ENCODE results near the gene PLCB2. TPM values are rescaled to one million over a fixed set of nuclear protein-coding genes. Genes with fewer than 3 reads are reported as not detected.

PLCB2 gene
- total RNA-seq, 1 experiment from 2014 or later: 7.4 TPM

GRCh38 chr15:40277471-40277870 is 30.3 kb downstream of the PLCB2 start:
- Mint-ChIP-seq H3K27me3 (ENCODE audit: low read depth) (peaks cover 44% of the 10 kb centered on the region), H3K36me3 (ENCODE audit: insufficient read depth in 1 of 3, low read depth in 3 of 3) (peaks cover 0 to 9% (median 2%) of the 10 kb centered on the region in 3 experiments; a peak in 3 of 7 replicates), H3K4me3 (no peak overlapping the region), H3K27ac (no peak overlapping the region), H3K4me1 (peaks cover 13 to 51% of the 10 kb centered on the region in 2 experiments), H3K9me3 (no peaks in the 10 kb centered on the region; a peak in 1 of 5 replicates)
- H2AFZ ChIP-seq (ENCODE audit: low read length): no peak overlapping the region
- H2BK15ac ChIP-seq (ENCODE audit: low read depth, low read length): no peak overlapping the region
- no peaks in the 10 kb centered on the region for H3K79me1 ChIP-seq (ENCODE audit: insufficient read depth, low read depth, low read length, poor library complexity, severe bottlenecking)
- H3K56ac ChIP-seq (ENCODE audit: insufficient read length, low read depth, low read length): no peak overlapping the region
- H4K5ac ChIP-seq (ENCODE audit: insufficient read length, low read depth, low read length): no peak overlapping the region
- TF ChIP-seq CTCF (conservative IDR thresholded peaks at IDR 0.05): no peak
- H2AK5ac ChIP-seq (ENCODE audit: insufficient read length, low read length): no peak overlapping the region
- no CpG with 5 or more reads among the region's 16 CpGs for WGBS (ENCODE audit: extremely low coverage, insufficient read length, low lambda C conversion rate)
- H3K4ac ChIP-seq (ENCODE audit: low read depth, low read length): no peak overlapping the region
- H4K91ac ChIP-seq (ENCODE audit: insufficient read length, low read depth, low read length): no peak overlapping the region
- H2BK12ac ChIP-seq (ENCODE audit: insufficient read length, low read depth, low read length): no peak overlapping the region
- no peaks in the 10 kb centered on the region for H3K9me3 ChIP-seq (ENCODE audit: control insufficient read depth, low read depth, low read length)
- H3K9ac ChIP-seq (ENCODE audit: extremely low read depth, insufficient read length, low read length): no peak overlapping the region
- peaks cover 6% of the 10 kb centered on the region for H3K23me2 ChIP-seq (ENCODE audit: insufficient read length, low read depth, low read length, poor library complexity, severe bottlenecking)
- no peak overlapping the region for H3K4me2 ChIP-seq (ENCODE audit: insufficient read depth, insufficient read length, low read length)
- H3K79me2 ChIP-seq (ENCODE audit: insufficient read depth, low read length): no peaks in the 10 kb centered on the region
- H3K27me3 ChIP-seq (ENCODE audit: insufficient read depth, low read length): peaks cover 21% of the 10 kb centered on the region; the same call in 1 of the 2 replicates
- no peak overlapping the region for H3K27ac ChIP-seq (ENCODE audit: insufficient read length, low read depth, low read length)
- no peak overlapping the region for H2BK120ac ChIP-seq (ENCODE audit: low read depth, low read length, poor library complexity, severe bottlenecking)
- no peaks in the 10 kb centered on the region for H3K4me1 ChIP-seq (ENCODE audit: insufficient read depth, low read length)
- H3K14ac ChIP-seq (ENCODE audit: insufficient read depth, low read length): no peak overlapping the region
- H3K23ac ChIP-seq (ENCODE audit: insufficient read length, low read depth, low read length): no peak overlapping the region
- no peaks in the 10 kb centered on the region for H4K20me1 ChIP-seq (ENCODE audit: control insufficient read depth, insufficient read depth, insufficient read length)
- no peak overlapping the region for H2BK20ac ChIP-seq (ENCODE audit: low read depth, low read length, poor library complexity, severe bottlenecking)
- no peak overlapping the region for H3K18ac ChIP-seq (ENCODE audit: insufficient read length, low read depth, low read length)
- DNase-seq: no peak
- H2BK5ac ChIP-seq (ENCODE audit: insufficient read length, low read length): no peak overlapping the region
- no peak overlapping the region for H4K8ac ChIP-seq (replicated peaks; ENCODE audit: insufficient read length, low read depth, low read length)
- H3T11ph ChIP-seq (ENCODE audit: low read length): no peak overlapping the region

All from H9 (cell line).